Neural progenitor cell (in vitro differentiated cells): Measurements from ENCODE around the gene PTPN14.

Source experiments
- EZH2 ChIP-seq: fragments of 200-600 bp; sonication (generic); IDR thresholded peaks from 2 replicates; pipeline ENCODE4 v1.6.1; 2017; ENCODE audit warnings: antibody characterized with exemption, mild to moderate bottlenecking, moderate library complexity
- EZH2phosphoT487 ChIP-seq: fragments of 200-600 bp; sonication (generic); IDR thresholded peaks from 2 replicates; pipeline ENCODE4 v1.6.1; 2017; ENCODE audit warnings: antibody characterized with exemption
- TF ChIP-seq, protein P1 (sequence below): fragments of 200-600 bp; sonication (generic); IDR thresholded peaks from 2 replicates; pipeline ENCODE4 v1.5.1; 2017; ENCODE audit warnings: antibody characterized with exemption, mild to moderate bottlenecking

DNA sequence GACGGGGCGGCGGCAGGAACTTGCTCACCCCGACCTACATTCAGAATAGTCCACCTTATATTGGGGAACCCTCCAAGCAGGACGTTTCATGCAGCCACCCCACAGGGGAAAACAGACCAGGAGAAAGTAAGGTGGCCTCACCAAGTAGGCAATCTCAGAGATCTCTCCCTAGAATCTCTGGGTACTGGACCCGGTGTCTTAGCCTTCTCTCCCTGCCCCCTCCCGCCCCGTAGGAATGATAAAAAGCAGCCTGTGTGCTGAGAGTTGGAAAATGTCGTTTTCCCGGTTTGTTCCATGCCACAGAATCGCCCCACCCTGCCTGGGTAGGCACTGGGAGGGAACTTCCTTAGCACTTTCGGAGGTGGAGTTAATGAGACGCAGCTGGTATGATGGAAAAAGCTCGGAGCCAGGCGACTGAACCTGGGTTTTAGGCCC, 789 bp upstream of the PTPN14 start:
- TF ChIP-seq, protein P1, sequence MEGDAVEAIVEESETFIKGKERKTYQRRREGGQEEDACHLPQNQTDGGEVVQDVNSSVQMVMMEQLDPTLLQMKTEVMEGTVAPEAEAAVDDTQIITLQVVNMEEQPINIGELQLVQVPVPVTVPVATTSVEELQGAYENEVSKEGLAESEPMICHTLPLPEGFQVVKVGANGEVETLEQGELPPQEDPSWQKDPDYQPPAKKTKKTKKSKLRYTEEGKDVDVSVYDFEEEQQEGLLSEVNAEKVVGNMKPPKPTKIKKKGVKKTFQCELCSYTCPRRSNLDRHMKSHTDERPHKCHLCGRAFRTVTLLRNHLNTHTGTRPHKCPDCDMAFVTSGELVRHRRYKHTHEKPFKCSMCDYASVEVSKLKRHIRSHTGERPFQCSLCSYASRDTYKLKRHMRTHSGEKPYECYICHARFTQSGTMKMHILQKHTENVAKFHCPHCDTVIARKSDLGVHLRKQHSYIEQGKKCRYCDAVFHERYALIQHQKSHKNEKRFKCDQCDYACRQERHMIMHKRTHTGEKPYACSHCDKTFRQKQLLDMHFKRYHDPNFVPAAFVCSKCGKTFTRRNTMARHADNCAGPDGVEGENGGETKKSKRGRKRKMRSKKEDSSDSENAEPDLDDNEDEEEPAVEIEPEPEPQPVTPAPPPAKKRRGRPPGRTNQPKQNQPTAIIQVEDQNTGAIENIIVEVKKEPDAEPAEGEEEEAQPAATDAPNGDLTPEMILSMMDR, result no peak
- TF ChIP-seq EZH2 (no peak), EZH2phosphoT487 (no peak)
